Frontal cortex (tissue), 4 donors: ENCODE data around the gene RAB18. TPM values are rescaled to one million over a fixed set of nuclear protein-coding genes. Genes with fewer than 3 reads are reported as not detected.
"Not testable (repeated sequence)": the region's sequence is repeated elsewhere in the genome, so short reads cannot be mapped to it uniquely, and the experiment has no call there.

ENCODE experiments used
- DNase-seq, 2 donors: peaks; one replicate each; pipeline ENCODE4 v3.0.0; 2012; ENCODE audit warnings: low spot score in 2 of 2
- FAIRE-seq: peaks from 2 replicates; lab custom pipeline; 2012; peaks lifted over from hg19 to GRCh38; lab: Jason Lieb, UNC
- total RNA-seq: library from RNA; depleted of rRNA; stranded (reverse); fragments of >200 nt; gene quantifications from one replicate; pipeline ENCODE4 v1.2.3, GENCODE V29; 2014
- donor health status: control.
- donor health status: control.
- donor health status: control.

The RAB18 gene
- total RNA-seq: 112 TPM

- peak; percentile 80 to 84 for DNase-seq
- no peak for FAIRE-seq
Measured at GRCh38 chr10:27504007-27504807, at the start of gene RAB18. RAB18 (plus strand) TSS chr10:27504304; CDS start chr10:27504370, 66 bp downstream.

GRCh38 chr10:27454837-27455236, 49.3 kb upstream of the RAB18 start:
- DNase-seq: no peak
- FAIRE-seq: no peak

- DNase-seq (no peak), FAIRE-seq (no peak)
Measured at GRCh38 chr10:27457261-27457945, 46.7 kb upstream of the RAB18 start.

GRCh38 chr10:27457966-27458365, 46.1 kb upstream of the RAB18 start:
- DNase-seq (no peak), FAIRE-seq (no peak)

- DNase-seq: no peak
- peak; percentile 74 for FAIRE-seq
Measured at GRCh38 chr10:27461312-27461711, 42.8 kb upstream of the RAB18 start.

GRCh38 chr10:27463961-27464360, 40.1 kb upstream of the RAB18 start:
- FAIRE-seq: no peak
- DNase-seq: no peak

GRCh38 chr10:27464993-27465392, 39.1 kb upstream of the RAB18 start:
- FAIRE-seq (no peak), DNase-seq (no peak)

- not testable (repeated sequence) for DNase-seq, FAIRE-seq
Measured at GRCh38 chr10:27465596-27465995, 38.5 kb upstream of the RAB18 start.

- DNase-seq (no peak), FAIRE-seq (no peak)
Measured at GRCh38 chr10:27470885-27471284, 33.2 kb upstream of the RAB18 start.

- FAIRE-seq (no peak), DNase-seq (no peak)
Measured at GRCh38 chr10:27474741-27475140, 29.4 kb upstream of the RAB18 start.

GRCh38 chr10:27479016-27479415, 25.1 kb upstream of the RAB18 start:
- DNase-seq (no peak), FAIRE-seq (no peak)

GRCh38 chr10:27481486-27481885, 22.6 kb upstream of the RAB18 start:
- no peak for FAIRE-seq
- no peak for DNase-seq

- DNase-seq (no peak), FAIRE-seq (no peak)
Measured at GRCh38 chr10:27482984-27483956, 20.8 kb upstream of the RAB18 start.

- DNase-seq (no peak), FAIRE-seq (no peak)
Measured at GRCh38 chr10:27485368-27485767, 18.7 kb upstream of the RAB18 start.

GRCh38 chr10:27485986-27486385, 18.1 kb upstream of the RAB18 start:
- no peak for DNase-seq
- no peak for FAIRE-seq

GRCh38 chr10:27490807-27491206, 13.3 kb upstream of the RAB18 start:
- FAIRE-seq: no peak
- no peak for DNase-seq

GRCh38 chr10:27494116-27494805, 9.8 kb upstream of the RAB18 start:
- DNase-seq (no peak), FAIRE-seq (no peak)

GRCh38 chr10:27496137-27496536, 8.0 kb upstream of the RAB18 start:
- FAIRE-seq: no peak
- no peak for DNase-seq

GRCh38 chr10:27500096-27500495, 4.0 kb upstream of the RAB18 start:
- DNase-seq (no peak), FAIRE-seq (no peak)

GRCh38 chr10:27500886-27501285, 3.2 kb upstream of the RAB18 start:
- FAIRE-seq: no peak
- no peak for DNase-seq
